T-helper 1 cell treated with Interleukin-12 subunit alpha and Interleukin-12 subunit beta and Interleukin-4 antibody, amounts not matched to agents 30 μg/mL and 1 μg/mL, for 36 hours (primary cell): ENCODE measurements around the gene ST6GALNAC3.
"Not testable (repeated sequence)": the region's sequence is repeated elsewhere in the genome, so short reads cannot be mapped to it uniquely, and the experiment has no call there.

ENCODE experiments used
- H3K27ac Mint-ChIP-seq: one replicate; pipeline ENCODE4 v1.8.0; 2021; ENCODE audit warnings: mild to moderate bottlenecking, mixed read lengths
- H3K27me3 Mint-ChIP-seq: one replicate; pipeline ENCODE4 v1.8.0; 2021; ENCODE audit warnings: low read depth, mixed read lengths
- H3K36me3 Mint-ChIP-seq: one replicate; pipeline ENCODE4 v1.8.0; 2021; ENCODE audit warnings: low read depth, mixed read lengths
- H3K4me1 Mint-ChIP-seq: one replicate; pipeline ENCODE4 v1.8.0; 2021; ENCODE audit warnings: low read depth, mixed read lengths
- H3K4me3 Mint-ChIP-seq: one replicate; pipeline ENCODE4 v1.8.0; 2021; ENCODE audit warnings: mild to moderate bottlenecking, moderate library complexity, mixed read lengths
- H3K9me3 Mint-ChIP-seq: one replicate; pipeline ENCODE4 v1.8.0; 2021; ENCODE audit warnings: mixed read lengths

The ST6GALNAC3 gene

DNA sequence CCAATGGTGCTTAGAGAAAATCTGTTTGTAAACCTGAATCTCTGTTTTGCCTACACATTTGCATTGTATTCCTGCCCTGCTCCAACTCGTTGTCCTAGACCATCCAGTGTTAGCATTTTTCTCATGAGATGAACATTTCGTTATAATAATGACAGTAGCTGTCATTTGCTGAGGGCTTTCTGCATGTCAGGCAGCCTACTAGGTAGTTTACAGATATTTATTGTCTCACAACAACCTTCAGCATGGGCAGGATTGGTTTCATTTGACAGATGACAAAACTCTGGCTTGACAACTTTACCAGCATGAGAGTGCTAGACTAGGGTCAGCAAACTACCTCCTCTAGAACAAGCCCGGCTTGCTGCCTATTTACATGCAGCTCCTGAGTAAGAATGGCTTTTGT, 10.1 kb downstream of the ST6GALNAC3 start:
- H3K36me3 Mint-ChIP-seq: no peaks in the 10 kb centered on the region
- no peak overlapping the region for H3K27ac Mint-ChIP-seq
- no peak overlapping the region for H3K4me3 Mint-ChIP-seq
- no peaks in the 10 kb centered on the region for H3K27me3 Mint-ChIP-seq
- H3K4me1 Mint-ChIP-seq: no peaks in the 10 kb centered on the region
- no peaks in the 10 kb centered on the region for H3K9me3 Mint-ChIP-seq

- Mint-ChIP-seq H3K4me1 (no peaks in the 10 kb centered on the region), H3K9me3 (no peaks in the 10 kb centered on the region), H3K36me3 (no peaks in the 10 kb centered on the region), H3K27ac (no peak overlapping the region), H3K4me3 (no peak overlapping the region), H3K27me3 (no peaks in the 10 kb centered on the region)
Observed at GRCh38 chr1:76086109-76086508, 11.6 kb downstream of the ST6GALNAC3 start.

GRCh38 chr1:76086597-76086996, 12.1 kb downstream of the ST6GALNAC3 start:
- Mint-ChIP-seq H3K27me3 (no peaks in the 10 kb centered on the region), H3K4me3 (no peak overlapping the region), H3K9me3 (no peaks in the 10 kb centered on the region), H3K4me1 (no peaks in the 10 kb centered on the region), H3K27ac (no peak overlapping the region), H3K36me3 (no peaks in the 10 kb centered on the region)

DNA sequence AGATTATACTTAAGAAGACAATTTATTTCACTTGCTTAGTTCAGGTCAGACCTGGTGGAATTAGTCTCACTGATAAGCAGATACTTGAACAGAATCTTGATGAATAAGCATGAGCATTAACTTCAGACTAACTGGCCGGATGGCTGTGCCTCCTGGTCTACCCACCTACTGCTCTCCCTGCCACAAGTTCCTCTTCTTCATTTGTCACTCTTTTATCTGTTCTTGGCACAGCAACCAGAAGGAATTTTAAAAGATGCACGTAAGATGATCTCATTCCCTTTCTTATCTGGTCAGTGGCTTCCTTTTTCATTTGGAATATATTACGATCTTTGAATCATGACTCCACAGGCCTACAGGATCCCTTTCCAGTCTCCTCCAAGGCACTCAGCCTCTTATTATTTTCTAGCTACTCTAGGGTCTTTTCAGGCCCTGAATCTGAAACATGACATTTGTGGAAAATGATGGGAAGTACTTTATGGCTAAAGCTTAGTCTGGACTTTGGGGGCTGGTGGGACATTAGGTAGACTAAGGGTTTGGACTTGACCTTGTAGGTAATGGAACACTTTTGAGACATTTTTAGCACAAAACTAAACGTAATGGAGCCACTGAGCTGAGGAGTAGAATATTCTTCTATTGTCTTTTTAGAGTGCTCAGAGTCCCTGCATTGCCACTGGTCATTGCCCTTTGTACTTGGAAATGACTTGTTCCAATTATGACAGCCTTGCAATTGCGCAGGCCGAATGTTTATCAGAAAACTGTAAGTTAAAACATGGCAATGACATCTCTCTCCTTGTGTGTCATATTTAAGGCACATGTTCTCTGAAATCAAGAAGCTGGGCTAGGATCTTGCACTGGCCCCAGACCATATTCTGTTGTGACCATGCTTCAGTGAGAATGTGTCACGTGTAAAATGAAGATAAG, 16.0 kb downstream of the ST6GALNAC3 start:
- H3K36me3 Mint-ChIP-seq: no peaks in the 10 kb centered on the region
- H3K4me3 Mint-ChIP-seq: no peak overlapping the region

DNA sequence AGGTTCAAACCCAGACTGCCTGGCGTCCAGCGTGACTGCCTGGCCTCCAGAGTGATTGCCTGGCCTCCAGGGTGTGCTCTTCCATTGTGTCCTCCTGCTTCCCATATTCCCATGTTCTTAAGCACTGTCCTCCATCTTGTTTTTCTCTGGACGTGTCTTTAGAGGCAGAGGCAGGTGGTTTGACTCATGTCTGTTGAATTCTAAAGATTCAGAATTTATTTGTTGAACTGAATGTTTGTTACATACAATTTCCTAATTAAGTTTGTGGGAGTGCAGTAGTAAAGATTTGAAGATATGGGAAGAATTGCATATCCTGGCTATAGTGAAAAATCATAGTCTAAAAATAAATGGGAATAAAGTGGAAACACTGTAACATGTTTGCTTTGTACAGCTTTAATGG, 18.3 kb downstream of the ST6GALNAC3 start:
- H3K9me3 Mint-ChIP-seq: peaks cover 3% of the 10 kb centered on the region
- H3K36me3 Mint-ChIP-seq: no peaks in the 10 kb centered on the region
- H3K27ac Mint-ChIP-seq: no peak overlapping the region
- H3K4me1 Mint-ChIP-seq: no peaks in the 10 kb centered on the region
- peaks cover 3% of the 10 kb centered on the region for H3K27me3 Mint-ChIP-seq
- no peak overlapping the region for H3K4me3 Mint-ChIP-seq

More for the DNA sequence above, 16.0 kb downstream of the ST6GALNAC3 start:
- no peak overlapping the region for H3K27ac Mint-ChIP-seq
- H3K27me3 Mint-ChIP-seq: peaks cover 3% of the 10 kb centered on the region
- no peaks in the 10 kb centered on the region for H3K4me1 Mint-ChIP-seq
- no peaks in the 10 kb centered on the region for H3K9me3 Mint-ChIP-seq

GRCh38 chr1:76093522-76094312, 19.2 kb downstream of the ST6GALNAC3 start:
- Mint-ChIP-seq H3K9me3 (peaks cover 3% of the 10 kb centered on the region), H3K36me3 (no peaks in the 10 kb centered on the region), H3K27me3 (peaks cover 3% of the 10 kb centered on the region), H3K27ac (no peak overlapping the region), H3K4me3 (no peak overlapping the region), H3K4me1 (no peaks in the 10 kb centered on the region)

DNA sequence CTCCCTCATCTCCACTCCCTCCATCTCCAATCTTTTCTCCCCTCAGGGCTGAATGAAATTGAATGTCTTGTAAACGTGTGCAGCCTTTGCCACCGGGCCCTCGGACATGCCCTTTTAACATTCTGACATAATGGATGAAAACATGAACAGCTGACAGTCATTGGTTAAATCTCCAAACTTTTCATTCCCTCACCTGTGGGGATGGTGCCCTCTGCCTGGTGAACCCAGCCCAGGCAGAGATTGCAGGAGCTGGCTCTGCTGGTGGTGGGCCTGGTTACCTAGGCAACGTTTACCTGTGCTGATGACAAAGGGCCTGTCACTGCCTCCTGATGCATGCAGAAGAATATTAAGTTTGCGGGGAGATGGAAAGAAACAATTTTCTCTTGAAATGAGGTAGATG, 21.3 kb downstream of the ST6GALNAC3 start:
- H3K4me3 Mint-ChIP-seq: no peak overlapping the region
- H3K9me3 Mint-ChIP-seq: peaks cover 3% of the 10 kb centered on the region
- H3K27me3 Mint-ChIP-seq: peaks cover 3% of the 10 kb centered on the region
- H3K36me3 Mint-ChIP-seq: no peaks in the 10 kb centered on the region
- no peak overlapping the region for H3K27ac Mint-ChIP-seq
- H3K4me1 Mint-ChIP-seq: no peaks in the 10 kb centered on the region

- H3K4me1 Mint-ChIP-seq, H3K4me3 Mint-ChIP-seq, H3K27me3 Mint-ChIP-seq, H3K36me3 Mint-ChIP-seq, H3K9me3 Mint-ChIP-seq, H3K27ac Mint-ChIP-seq: not testable (repeated sequence)
Observed at GRCh38 chr1:76097064-76097463, 22.5 kb downstream of the ST6GALNAC3 start.

DNA sequence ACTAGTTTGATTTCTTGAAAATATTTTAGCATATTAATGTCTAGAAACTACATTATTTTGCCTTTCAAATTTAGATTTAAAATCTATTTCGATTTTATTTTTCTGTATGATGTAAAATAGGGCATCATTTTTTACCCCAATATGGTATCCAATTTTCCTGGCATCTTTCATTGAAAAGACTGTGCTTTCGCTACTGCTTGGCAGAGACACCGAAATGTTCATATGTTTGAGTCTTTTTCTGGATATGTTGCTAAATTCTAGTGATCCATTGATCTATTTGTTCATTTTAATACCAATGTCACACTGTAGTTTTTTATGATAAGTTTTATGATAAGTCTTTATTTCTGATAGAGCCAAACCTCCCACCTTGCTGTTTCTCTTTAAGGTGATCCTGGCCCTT, 24.3 kb downstream of the ST6GALNAC3 start:
- H3K4me1 Mint-ChIP-seq: no peaks in the 10 kb centered on the region
- peaks cover 3% of the 10 kb centered on the region for H3K9me3 Mint-ChIP-seq
- peaks cover 3% of the 10 kb centered on the region for H3K27me3 Mint-ChIP-seq
- no peaks in the 10 kb centered on the region for H3K36me3 Mint-ChIP-seq
- no peak overlapping the region for H3K4me3 Mint-ChIP-seq
- H3K27ac Mint-ChIP-seq: no peak overlapping the region

DNA sequence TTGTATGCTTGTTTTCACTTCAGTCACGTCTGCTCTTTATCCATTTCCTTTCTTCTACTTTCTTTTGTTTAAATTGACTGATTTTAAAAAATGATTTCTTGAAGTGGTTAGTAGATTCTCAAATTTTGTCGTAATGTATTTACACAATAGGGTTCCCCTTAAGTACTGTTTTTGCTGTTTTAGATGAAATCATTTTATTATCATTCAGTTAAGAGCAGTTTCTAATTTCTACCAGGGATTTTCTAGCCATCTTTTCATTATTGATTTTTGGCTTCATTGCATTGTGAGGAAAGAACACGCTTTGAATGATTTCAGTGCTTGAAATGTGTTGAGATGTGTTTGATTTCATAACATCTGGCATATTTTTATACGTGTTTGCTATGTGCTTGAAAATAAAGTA, 27.0 kb downstream of the ST6GALNAC3 start:
- Mint-ChIP-seq H3K4me3 (no peak overlapping the region), H3K4me1 (peaks cover 4% of the 10 kb centered on the region), H3K36me3 (no peaks in the 10 kb centered on the region), H3K9me3 (peaks cover 3% of the 10 kb centered on the region), H3K27me3 (no peaks in the 10 kb centered on the region), H3K27ac (no peak overlapping the region)

- H3K36me3 Mint-ChIP-seq: no peaks in the 10 kb centered on the region
- H3K9me3 Mint-ChIP-seq: peaks cover 3% of the 10 kb centered on the region
- peaks cover 4% of the 10 kb centered on the region for H3K4me1 Mint-ChIP-seq
- H3K27ac Mint-ChIP-seq: no peak overlapping the region
- no peak overlapping the region for H3K4me3 Mint-ChIP-seq
- no peaks in the 10 kb centered on the region for H3K27me3 Mint-ChIP-seq
Observed at GRCh38 chr1:76102046-76102445, 27.5 kb downstream of the ST6GALNAC3 start.

DNA sequence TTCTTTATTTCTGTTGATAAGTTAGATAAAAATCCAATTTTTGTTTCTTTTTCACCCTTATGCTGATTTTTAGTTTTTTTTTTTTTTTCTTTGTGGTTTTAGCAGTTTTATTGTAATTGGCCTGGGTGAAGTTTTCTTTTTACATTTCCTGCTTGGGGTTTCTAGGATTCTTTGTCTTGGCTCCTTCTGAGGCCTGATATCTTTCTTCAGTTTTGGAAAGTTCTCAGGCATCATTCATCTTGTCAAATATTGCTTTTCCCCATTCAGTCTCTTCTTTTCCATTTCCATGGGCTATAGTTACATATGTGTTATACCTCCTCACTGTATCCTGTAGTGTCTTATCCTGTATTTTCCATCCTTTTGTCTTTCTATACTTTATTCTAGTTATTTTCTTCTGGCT, 28.5 kb downstream of the ST6GALNAC3 start:
- Mint-ChIP-seq H3K4me3 (no peak overlapping the region), H3K27me3 (no peaks in the 10 kb centered on the region), H3K9me3 (no peaks in the 10 kb centered on the region), H3K36me3 (no peaks in the 10 kb centered on the region), H3K27ac (no peak overlapping the region), H3K4me1 (peaks cover 4% of the 10 kb centered on the region)

DNA sequence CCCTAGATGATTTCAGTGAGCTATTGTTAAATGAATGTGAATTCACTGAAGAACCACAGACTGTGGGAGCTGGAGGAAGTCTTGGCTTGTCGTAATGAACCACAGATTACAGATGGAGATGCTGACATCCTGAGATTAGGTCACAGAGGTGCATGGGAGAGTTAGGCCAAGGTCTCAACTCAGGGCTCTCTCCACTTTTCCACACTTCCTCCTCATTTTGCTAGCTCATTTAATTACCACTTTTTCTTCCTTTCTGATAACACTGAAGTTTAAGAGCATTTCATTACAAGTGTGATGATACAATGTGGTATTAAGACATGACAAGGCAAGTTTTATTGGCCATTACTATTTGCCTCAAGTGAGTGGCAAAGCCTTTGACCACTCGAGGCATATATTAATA, 30.8 kb downstream of the ST6GALNAC3 start:
- Mint-ChIP-seq H3K27ac (no peak overlapping the region), H3K4me3 (no peak overlapping the region), H3K36me3 (no peaks in the 10 kb centered on the region), H3K27me3 (no peaks in the 10 kb centered on the region), H3K4me1 (peaks cover 4% of the 10 kb centered on the region), H3K9me3 (no peaks in the 10 kb centered on the region)

GRCh38 chr1:76106251-76106650, 31.7 kb downstream of the ST6GALNAC3 start:
- Mint-ChIP-seq H3K4me3 (no peak overlapping the region), H3K4me1 (peaks cover 4% of the 10 kb centered on the region), H3K27ac (peak overlapping the region; percentile 45), H3K36me3 (no peaks in the 10 kb centered on the region), H3K9me3 (no peaks in the 10 kb centered on the region), H3K27me3 (no peaks in the 10 kb centered on the region)

DNA sequence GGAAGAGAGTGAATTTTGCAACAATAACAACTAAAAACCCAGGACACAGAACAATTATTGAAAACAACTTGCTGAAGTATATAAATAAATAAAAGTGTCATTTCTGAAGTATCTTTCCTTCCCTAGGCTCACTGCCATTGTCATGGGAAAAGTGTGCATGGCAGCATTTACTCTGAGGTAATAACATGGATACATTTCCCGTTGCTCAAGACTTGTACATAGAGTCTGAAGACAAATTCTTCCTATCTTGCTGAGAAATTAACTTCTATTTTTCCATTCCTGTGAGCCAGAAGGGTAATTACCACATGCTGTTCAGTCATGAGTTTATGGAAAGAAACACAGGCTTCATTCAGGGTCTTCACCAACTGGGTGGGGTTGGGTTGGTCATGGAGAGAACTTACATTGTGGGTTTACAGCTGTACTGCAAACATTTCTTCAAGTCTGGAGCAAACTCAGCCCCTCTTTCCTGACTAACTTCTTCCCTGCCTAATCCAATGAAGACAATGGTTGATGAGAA, 32.2 kb downstream of the ST6GALNAC3 start:
- H3K27me3 Mint-ChIP-seq: no peaks in the 10 kb centered on the region
- H3K36me3 Mint-ChIP-seq: no peaks in the 10 kb centered on the region
- H3K27ac Mint-ChIP-seq: no peak overlapping the region
- H3K9me3 Mint-ChIP-seq: no peaks in the 10 kb centered on the region
- peaks cover 4% of the 10 kb centered on the region for H3K4me1 Mint-ChIP-seq
- no peak overlapping the region for H3K4me3 Mint-ChIP-seq
